ENCODE measurements around the gene UAP1L1.

UAP1L1 gene

GRCh38 chr9:137077010-137077747 is at the start of gene UAP1L1:
Gene UAP1L1 (plus strand): TSS chr9:137077517. CDS start chr9:137077533, 16 bp downstream.
- peaks cover 39 to 40% of the 10 kb centered on the region in 2 experiments for H3K4me1 ChIP-seq (ENCODE audit: control insufficient read depth in 1 of 2, insufficient read depth in 1 of 2, low read depth in 1 of 2, low read length in 1 of 2)

GRCh38 chr9:137028263-137029057 is 48.9 kb upstream of the UAP1L1 start:
- Histone ChIP-seq H3K27ac (peak overlapping the region; percentile 91), H3K4me1 (ENCODE audit: control insufficient read depth in 1 of 2, insufficient read depth in 1 of 2, low read depth in 1 of 2, low read length in 1 of 2) (peaks cover 53 to 57% of the 10 kb centered on the region in 2 experiments)
- peak; percentile 67 for TF ChIP-seq CTCF (IDR thresholded peaks at IDR 0.05)

More at GRCh38 chr9:137077010-137077747, at the start of gene UAP1L1:
- H3K9me3 ChIP-seq, result no peaks in the 10 kb centered on the region
- no peak for TF ChIP-seq CTCF (IDR thresholded peaks at IDR 0.05)
- H3K27ac ChIP-seq, result no peak within 1 kb of the TSS
- H3K4me3 ChIP-seq (ENCODE audit: low read depth in 1 of 2, low read length in 1 of 2), result peak within 1 kb of the TSS; percentile 28 to 32
- no peaks in the 10 kb centered on the region for H3K36me3 ChIP-seq
- peaks cover 60% of the 10 kb centered on the region for H3K27me3 ChIP-seq

GRCh38 chr9:137029058-137029936 is 48.0 kb upstream of the UAP1L1 start:
- Histone ChIP-seq H3K27me3 (peaks cover 10% of the 10 kb centered on the region), H3K4me3 (ENCODE audit: low read depth in 1 of 2, low read length in 1 of 2) (peak overlapping the region; percentile 83 to 86), H3K27ac (peak overlapping the region; percentile 91), H3K9me3 (no peaks in the 10 kb centered on the region), H3K36me3 (peaks cover 12% of the 10 kb centered on the region), H3K4me1 (ENCODE audit: control insufficient read depth in 1 of 2, insufficient read depth in 1 of 2, low read depth in 1 of 2, low read length in 1 of 2) (peaks cover 59 to 64% of the 10 kb centered on the region in 2 experiments)
- peak; percentile 92 for TF ChIP-seq CTCF (IDR thresholded peaks at IDR 0.05)

More at GRCh38 chr9:137028263-137029057, 48.9 kb upstream of the UAP1L1 start:
- no peaks in the 10 kb centered on the region for H3K9me3 ChIP-seq
- peak overlapping the region; percentile 83 to 86 for H3K4me3 ChIP-seq (ENCODE audit: low read depth in 1 of 2, low read length in 1 of 2)
- H3K27me3 ChIP-seq, result peaks cover 10% of the 10 kb centered on the region
- H3K36me3 ChIP-seq, result peaks cover 17% of the 10 kb centered on the region

- peaks cover 66 to 71% of the 10 kb centered on the region in 2 experiments for H3K4me1 ChIP-seq (ENCODE audit: control insufficient read depth in 1 of 2, insufficient read depth in 1 of 2, low read depth in 1 of 2, low read length in 1 of 2)
- H3K9me3 ChIP-seq, result no peaks in the 10 kb centered on the region
- peaks cover 17% of the 10 kb centered on the region for H3K36me3 ChIP-seq
- peak overlapping the region; percentile 83 to 86 for H3K4me3 ChIP-seq (ENCODE audit: low read depth in 1 of 2, low read length in 1 of 2)
- no peak for TF ChIP-seq CTCF (IDR thresholded peaks at IDR 0.05)
- H3K27ac ChIP-seq, result peak overlapping the region; percentile 91
- peaks cover 10% of the 10 kb centered on the region for H3K27me3 ChIP-seq
Observed at GRCh38 chr9:137030006-137030405, 47.3 kb upstream of the UAP1L1 start.

Data from neutrophil (primary cell).